Adrenal gland (tissue), 5 donors: ENCODE data around the gene CENPC.

Experiments
- POLR2A ChIP-seq, 2 donors: fragments of 450-650 bp; IDR thresholded peaks; one replicate each; pipeline ENCODE4 v1.6.1; 2017; ENCODE audit warnings: antibody characterized with exemption in 2 of 2, mild to moderate bottlenecking in 2 of 2, moderate library complexity in 1 of 2
- TF ChIP-seq, protein P1 (sequence below), 6 experiments: fragments of 450-650 bp in 4 of 6; fragments of 200-600 bp in 2 of 6; sonication (generic) in 1 of 6; IDR thresholded peaks; 1 replicate in 5 of 6; 2 replicates in 1 of 6; pipeline versions ENCODE4 v1.5.1 to v1.8.0; 2016 to 2021; ENCODE audit warnings: antibody characterized with exemption in 6 of 6, mild to moderate bottlenecking in 2 of 6, moderate library complexity in 1 of 6
- donor health status: DM: no; HTN: no; CAD: no.

- TF ChIP-seq, protein P1, sequence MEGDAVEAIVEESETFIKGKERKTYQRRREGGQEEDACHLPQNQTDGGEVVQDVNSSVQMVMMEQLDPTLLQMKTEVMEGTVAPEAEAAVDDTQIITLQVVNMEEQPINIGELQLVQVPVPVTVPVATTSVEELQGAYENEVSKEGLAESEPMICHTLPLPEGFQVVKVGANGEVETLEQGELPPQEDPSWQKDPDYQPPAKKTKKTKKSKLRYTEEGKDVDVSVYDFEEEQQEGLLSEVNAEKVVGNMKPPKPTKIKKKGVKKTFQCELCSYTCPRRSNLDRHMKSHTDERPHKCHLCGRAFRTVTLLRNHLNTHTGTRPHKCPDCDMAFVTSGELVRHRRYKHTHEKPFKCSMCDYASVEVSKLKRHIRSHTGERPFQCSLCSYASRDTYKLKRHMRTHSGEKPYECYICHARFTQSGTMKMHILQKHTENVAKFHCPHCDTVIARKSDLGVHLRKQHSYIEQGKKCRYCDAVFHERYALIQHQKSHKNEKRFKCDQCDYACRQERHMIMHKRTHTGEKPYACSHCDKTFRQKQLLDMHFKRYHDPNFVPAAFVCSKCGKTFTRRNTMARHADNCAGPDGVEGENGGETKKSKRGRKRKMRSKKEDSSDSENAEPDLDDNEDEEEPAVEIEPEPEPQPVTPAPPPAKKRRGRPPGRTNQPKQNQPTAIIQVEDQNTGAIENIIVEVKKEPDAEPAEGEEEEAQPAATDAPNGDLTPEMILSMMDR (IDR thresholded peaks at IDR 0.05): no peak
- no peak for TF ChIP-seq POLR2A (IDR thresholded peaks at IDR 0.05)
Measured at GRCh38 chr4:67587156-67587555, 41.9 kb upstream of the CENPC start.
